Pancreas (tissue), 10 donors: Measurements from ENCODE around the gene CALN1. TPM values are rescaled to one million over a fixed set of nuclear protein-coding genes. Genes with fewer than 3 reads are reported as not detected.

Experiments used
- ATAC-seq, 4 donors: fragments of 200-7000 bp; cut with Tn5 transposase; one replicate each; pipeline versions ENCODE4 v1.8.0 to v1.9.1; 2020; ENCODE audit warnings: mild to moderate bottlenecking in 4 of 4, moderate library complexity in 4 of 4
- DNase-seq, 6 donors: peaks; one replicate each; pipeline ENCODE4 v3.0.0-alpha.2; 2020
- FAIRE-seq: peaks from 2 replicates; lab custom pipeline; 2012; peaks lifted over from hg19 to GRCh38; lab: Jason Lieb, UNC
- H3K27ac ChIP-seq, 4 donors: fragments of 200-600 bp; sonication (generic); 1 replicate in 3 of 4; 2 replicates in 1 of 4; pipeline versions ENCODE4 v1.5.0 to v1.8.0; 2020
- H3K27me3 ChIP-seq, 4 donors: fragments of 200-600 bp; one replicate each; pipeline ENCODE4 v1.8.0; 2021
- H3K36me3 ChIP-seq, 3 donors: fragments of 200-600 bp; sonication (generic) in 1 of 3; one replicate each; pipeline versions ENCODE4 v1.5.0 to v1.8.0; 2020 to 2021
- H3K4me1 ChIP-seq, 3 donors: fragments of 200-600 bp; one replicate each; pipeline ENCODE4 v1.8.0; 2021
- H3K4me3 ChIP-seq, 4 donors: fragments of 200-600 bp; sonication (generic) in 2 of 4; one replicate each; pipeline versions ENCODE4 v1.5.0 to v1.8.0; 2020 to 2021
- H3K9me3 ChIP-seq, 4 donors: fragments of 200-600 bp; one replicate each; pipeline ENCODE4 v1.8.0; 2021
- WGBS, 2 donors: extraction: QIAGEN DNeasy Blood & Tissue Kit; methylation state at CpG; one replicate each; pipeline ENCODE4 v1.1.7; 2013; 5-methylcytosine and 5-hydroxymethylcytosine counted together
- intact Hi-C, 3 donors: fragments of 100-400 bp; cut with DNase I; formaldehyde crosslinking; loops; one replicate each; pipeline versions ENCODE4 v1.11.1 to v1.14.2; 2022
- polyA plus RNA-seq, 2 donors: library from polyadenylated mRNA; stranded (reverse); fragments of 200-250 nt; gene quantifications; one replicate each; pipeline ENCODE4 v1.2.3, GENCODE V29; 2013
- total RNA-seq, 6 donors: library from RNA; stranded (reverse); fragmentation: NEBNext Ultra II Directional in 4 of 6; extraction: Animal tissue kit (Norgen Biotek cat#: 25700) in 4 of 6; gene quantifications; one replicate each; pipeline versions ENCODE4 v1.2.1 to v1.2.4, GENCODE V29; 2021 to 2023
- TF ChIP-seq, protein P1 (sequence below), 4 donors: fragments of 200-600 bp; sonication (generic) in 3 of 4; IDR thresholded peaks; one replicate each; pipeline versions ENCODE4 v1.5.0 to v1.8.0; 2021; ENCODE audit warnings: antibody characterized with exemption in 4 of 4
- donor health status: healthy with polysubstance abuse.
- donor health status: DM: no; HTN: no; CAD: no; lungs with moderate emphysema.
- donor health status: DM: no; HTN: no; CAD: no.
- donor health status: control.
- donor health status: control.
- donor health status: Bipolar disorder and iron deficiency.
- donor health status: DM: yes; HTN: yes; CAD: no.
- donor health status: DM: no; HTN: no; CAD: no.
- donor health status: DM: no; HTN: no; CAD: no.
- donor health status: DM: yes; HTN: yes; CAD: no.

CALN1 gene
- total and polyA plus RNA-seq, 8 donors: 0.39 to 18.4 (median 1.5) TPM

DNA sequence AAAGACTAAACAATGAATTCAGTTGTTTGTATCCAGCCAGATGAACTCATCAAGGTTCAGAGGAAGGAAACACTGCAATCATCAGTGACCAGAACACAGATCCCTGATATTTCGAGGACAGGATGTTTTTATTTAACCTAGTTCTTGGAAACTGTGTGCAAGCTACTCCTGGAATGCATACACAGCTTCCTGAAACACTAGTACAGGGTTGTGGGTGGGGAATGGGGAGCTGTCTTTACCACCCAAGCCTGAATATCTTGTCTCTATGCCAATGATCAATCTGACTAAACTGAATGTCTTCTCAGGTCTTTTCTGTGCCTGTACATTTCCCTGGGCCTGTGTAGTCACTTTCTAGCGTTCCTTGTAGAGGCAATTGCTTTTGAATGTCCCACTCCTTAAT lies 374.6 kb downstream of the CALN1 start:
- no peaks in the 10 kb centered on the region for H3K9me3 ChIP-seq
- no peaks in the 10 kb centered on the region for H3K27me3 ChIP-seq
- FAIRE-seq (no peak), DNase-seq (no peak), ATAC-seq (no peak)
- no peak overlapping the region for H3K4me3 ChIP-seq
- H3K27ac ChIP-seq: no peak overlapping the region
- intact Hi-C loops: no loop called here
- H3K4me1 ChIP-seq: no peaks in the 10 kb centered on the region
- no peaks in the 10 kb centered on the region for H3K36me3 ChIP-seq
- TF ChIP-seq, protein P1, sequence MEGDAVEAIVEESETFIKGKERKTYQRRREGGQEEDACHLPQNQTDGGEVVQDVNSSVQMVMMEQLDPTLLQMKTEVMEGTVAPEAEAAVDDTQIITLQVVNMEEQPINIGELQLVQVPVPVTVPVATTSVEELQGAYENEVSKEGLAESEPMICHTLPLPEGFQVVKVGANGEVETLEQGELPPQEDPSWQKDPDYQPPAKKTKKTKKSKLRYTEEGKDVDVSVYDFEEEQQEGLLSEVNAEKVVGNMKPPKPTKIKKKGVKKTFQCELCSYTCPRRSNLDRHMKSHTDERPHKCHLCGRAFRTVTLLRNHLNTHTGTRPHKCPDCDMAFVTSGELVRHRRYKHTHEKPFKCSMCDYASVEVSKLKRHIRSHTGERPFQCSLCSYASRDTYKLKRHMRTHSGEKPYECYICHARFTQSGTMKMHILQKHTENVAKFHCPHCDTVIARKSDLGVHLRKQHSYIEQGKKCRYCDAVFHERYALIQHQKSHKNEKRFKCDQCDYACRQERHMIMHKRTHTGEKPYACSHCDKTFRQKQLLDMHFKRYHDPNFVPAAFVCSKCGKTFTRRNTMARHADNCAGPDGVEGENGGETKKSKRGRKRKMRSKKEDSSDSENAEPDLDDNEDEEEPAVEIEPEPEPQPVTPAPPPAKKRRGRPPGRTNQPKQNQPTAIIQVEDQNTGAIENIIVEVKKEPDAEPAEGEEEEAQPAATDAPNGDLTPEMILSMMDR (IDR thresholded peaks at IDR 0.05): no peak
- 43 to 57% methylated on average over 2 of the region's 2 CpGs for WGBS, 2 donors

DNA sequence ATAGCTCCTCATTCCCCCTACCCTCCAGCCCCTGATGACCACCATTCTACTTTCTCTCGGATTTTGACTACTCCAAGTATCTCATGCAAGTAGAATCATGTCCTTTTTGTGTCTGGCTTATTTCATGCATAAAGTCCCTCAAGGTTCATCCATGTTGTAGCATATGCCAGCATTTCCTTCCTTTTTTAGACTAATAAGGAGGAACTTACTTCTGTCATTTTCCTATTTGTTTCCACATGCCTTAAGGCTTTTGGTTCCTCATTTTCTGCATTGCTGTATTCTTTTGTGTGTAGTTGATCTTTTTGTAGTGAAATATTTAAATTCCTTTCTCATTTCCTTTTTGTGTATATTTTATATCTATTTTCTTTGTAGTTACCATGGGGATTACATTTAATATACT lies 376.9 kb downstream of the CALN1 start:
- no peak overlapping the region for H3K4me3 ChIP-seq
- H3K36me3 ChIP-seq: no peaks in the 10 kb centered on the region
- intact Hi-C loops: no loop called here
- FAIRE-seq (no peak), DNase-seq (no peak), ATAC-seq (peak in 1 of 4 donors; percentile 22)
- 44 to 64% methylated on average over 1 of the region's 1 CpG for WGBS, 2 donors
- H3K4me1 ChIP-seq: no peaks in the 10 kb centered on the region
- H3K27me3 ChIP-seq: no peaks in the 10 kb centered on the region
- H3K27ac ChIP-seq: no peak overlapping the region
- H3K9me3 ChIP-seq: no peaks in the 10 kb centered on the region
- TF ChIP-seq, protein P1 (IDR thresholded peaks at IDR 0.05): no peak

DNA sequence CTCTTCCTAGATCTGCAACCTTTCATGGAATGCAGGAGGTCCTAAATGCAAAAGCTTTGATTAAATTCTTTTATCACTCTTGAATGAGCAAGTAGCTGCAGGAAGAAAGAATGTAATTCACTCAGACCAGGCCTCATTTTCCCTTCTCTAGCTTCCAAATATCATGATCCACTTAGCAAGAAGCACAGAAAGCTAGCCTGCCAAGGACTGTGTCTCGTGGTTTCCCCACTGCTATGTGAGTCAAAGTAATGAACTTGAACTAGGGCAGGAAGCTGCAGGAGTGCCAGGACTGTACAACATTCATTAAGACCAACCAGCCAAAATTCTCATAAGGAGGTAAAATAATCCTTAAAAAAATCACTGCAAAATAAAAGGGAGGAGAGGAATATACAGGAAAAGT lies 379.2 kb downstream of the CALN1 start:
- H3K27ac ChIP-seq: no peak overlapping the region
- H3K4me1 ChIP-seq: no peaks in the 10 kb centered on the region
- FAIRE-seq (no peak), ATAC-seq (peak in 2 of 4 donors; percentile 25 to 41), DNase-seq (no peak)
- 69 to 72% methylated on average over 1 of the region's 1 CpG for WGBS, 2 donors
- no peak overlapping the region for H3K4me3 ChIP-seq
- no peaks in the 10 kb centered on the region for H3K9me3 ChIP-seq
- TF ChIP-seq, protein P1 (IDR thresholded peaks at IDR 0.05): no peak
- H3K27me3 ChIP-seq: no peaks in the 10 kb centered on the region
- H3K36me3 ChIP-seq: no peaks in the 10 kb centered on the region
- intact Hi-C loops: no loop called here

DNA sequence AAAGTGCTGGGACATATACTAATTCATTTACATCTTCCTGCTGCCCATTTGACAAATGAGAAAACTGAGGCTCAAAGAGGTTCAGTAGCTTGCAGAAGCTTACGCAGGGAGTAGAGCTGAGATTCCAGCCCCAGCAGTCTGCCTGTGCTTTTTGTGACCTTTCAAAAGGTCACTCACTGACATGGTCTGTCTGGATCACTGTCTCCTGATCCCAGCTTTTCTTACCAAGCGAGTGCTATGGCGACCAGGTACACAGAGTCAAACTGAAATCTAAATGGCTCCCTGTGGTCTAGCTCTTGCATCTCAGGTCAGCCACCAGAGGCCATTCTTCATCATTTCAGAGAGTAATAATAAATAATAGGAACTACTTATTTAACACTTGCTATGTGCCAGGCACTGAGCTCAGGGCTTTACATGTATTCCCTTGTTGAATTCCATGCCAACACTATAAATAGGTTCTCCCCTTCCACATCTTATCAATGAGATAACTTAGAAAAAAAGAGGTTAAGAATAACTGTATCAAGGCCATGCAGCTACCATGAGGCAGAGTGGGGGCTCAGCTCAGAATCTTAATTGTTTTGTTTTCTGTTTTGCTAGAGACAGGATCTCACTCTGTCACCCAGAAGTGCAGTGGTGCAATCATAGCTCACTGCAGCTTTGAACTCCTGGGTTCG lies 381.0 kb downstream of the CALN1 start:
- WGBS, 2 donors: 86 to 92% methylated on average over 4 of the region's 4 CpGs
- Histone ChIP-seq H3K9me3 (no peaks in the 10 kb centered on the region), H3K4me1 (no peaks in the 10 kb centered on the region), H3K4me3 (no peak overlapping the region), H3K27me3 (no peaks in the 10 kb centered on the region), H3K27ac (no peak overlapping the region), H3K36me3 (no peaks in the 10 kb centered on the region)
- DNase-seq (no peak), FAIRE-seq (no peak), ATAC-seq (no peak)
- TF ChIP-seq, protein P1 (IDR thresholded peaks at IDR 0.05): no peak
- intact Hi-C loops: no loop called here

DNA sequence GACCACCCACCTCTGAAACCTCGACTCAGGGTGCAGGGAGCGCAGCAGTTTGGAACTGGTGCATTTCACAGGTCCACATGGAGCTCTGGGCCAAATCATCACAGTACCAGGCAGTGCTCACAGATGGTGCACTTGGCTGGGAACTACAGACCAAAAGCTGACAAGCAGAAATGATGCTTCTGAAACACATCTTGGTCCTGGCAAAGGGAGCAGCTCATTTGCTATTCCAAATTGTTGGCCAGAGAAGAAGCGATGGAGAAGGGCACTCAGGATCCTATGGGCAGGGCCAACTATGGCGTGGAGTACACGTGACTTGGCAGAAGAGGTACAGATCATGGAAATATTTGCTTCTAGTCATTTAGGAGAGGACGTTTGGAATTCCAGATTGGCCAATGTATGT lies 383.9 kb downstream of the CALN1 start:
- TF ChIP-seq, protein P1 (IDR thresholded peaks at IDR 0.05): no peak
- DNase-seq: no peak
- intact Hi-C loops: no loop called here
- Histone ChIP-seq H3K36me3 (no peaks in the 10 kb centered on the region), H3K9me3 (no peaks in the 10 kb centered on the region), H3K27ac (no peak overlapping the region), H3K4me1 (no peaks in the 10 kb centered on the region), H3K27me3 (no peaks in the 10 kb centered on the region), H3K4me3 (no peak overlapping the region)
- ATAC-seq: no peak
- 75 to 89% methylated on average over 6 of the region's 6 CpGs for WGBS, 2 donors
- no peak for FAIRE-seq
